Activated CD4-positive, alpha-beta memory T cell treated with anti-CD3 and anti-CD28 coated beads, Interleukin-2, amount 10 ng/mL, durations not matched to agents 7 days and 5 days (primary cell): ENCODE data around the gene TIMM21. TPM values are rescaled to one million over a fixed set of nuclear protein-coding genes. Genes with fewer than 3 reads are reported as not detected.
A peak's percentile ranks its signal among the peaks of the same experiment; 100 is the strongest.

Experiments used
- CTCF ChIA-PET: fragments of 350-600 bp; sonication (Branson Sonifier 250); formaldehyde crosslinking; loops from one replicate; lab custom pipeline; 2021; ENCODE audit warnings: antibody characterized with exemption, inconsistent platforms; lab: Charles Lee
- POLR2A ChIA-PET: fragments of 350-600 bp; sonication (Branson Sonifier 250); formaldehyde crosslinking; loops from one replicate; lab custom pipeline; 2021; ENCODE audit warnings: antibody characterized with exemption; lab: Charles Lee
- DNase-seq: peaks from one replicate; pipeline ENCODE4 v3.0.0-alpha.2; 2020
- H3K27ac Mint-ChIP-seq: one replicate; pipeline ENCODE4 v1.8.0; 2021; ENCODE audit warnings: mild to moderate bottlenecking, mixed read lengths
- H3K27me3 Mint-ChIP-seq: one replicate; pipeline ENCODE4 v1.8.0; 2021; ENCODE audit warnings: mixed read lengths
- H3K36me3 Mint-ChIP-seq: one replicate; pipeline ENCODE4 v1.8.0; 2021; ENCODE audit warnings: low read depth, mixed read lengths
- H3K4me1 Mint-ChIP-seq: one replicate; pipeline ENCODE4 v1.8.0; 2021; ENCODE audit warnings: mixed read lengths
- H3K4me3 Mint-ChIP-seq: one replicate; pipeline ENCODE4 v1.8.0; 2021; ENCODE audit warnings: mild to moderate bottlenecking, mixed read lengths
- H3K9me3 Mint-ChIP-seq: one replicate; pipeline ENCODE4 v1.8.0; 2021; ENCODE audit warnings: mixed read lengths
- total RNA-seq, 2 experiments: library from RNA; stranded (reverse); gene quantifications; one replicate each; pipeline ENCODE4 v1.2.3, GENCODE V29; 2021

The TIMM21 gene
- total RNA-seq, 2 experiments from 2014 or later, result 18.4 to 18.7 TPM

GRCh38 chr18:74153377-74153776, 5.1 kb downstream of the TIMM21 start:
- no peak for DNase-seq
- ChIA-PET POLR2A (no interaction called here), CTCF (interaction anchor here (0.8 to 1.9 kb wide), 3 partner anchors 8 to 13 kb away, joined by 3 to 5 read pairs (median 3); no protein-coding TSS in a partner anchor)
- no peaks in the 10 kb centered on the region for H3K27me3 Mint-ChIP-seq
- peaks cover 26% of the 10 kb centered on the region for H3K36me3 Mint-ChIP-seq
- no peaks in the 10 kb centered on the region for H3K9me3 Mint-ChIP-seq
- H3K4me3 Mint-ChIP-seq, result no peak overlapping the region
- H3K27ac Mint-ChIP-seq, result no peak overlapping the region
- peaks cover 47% of the 10 kb centered on the region for H3K4me1 Mint-ChIP-seq

- H3K9me3 Mint-ChIP-seq, result no peaks in the 10 kb centered on the region
- peaks cover 26% of the 10 kb centered on the region for H3K36me3 Mint-ChIP-seq
- ChIA-PET CTCF (interaction anchor here (1.5 to 1.9 kb wide), 2 partner anchors 8 to 12 kb away, joined by 3 to 5 read pairs; no protein-coding TSS in a partner anchor), POLR2A (no interaction called here)
- no peak overlapping the region for H3K4me3 Mint-ChIP-seq
- H3K27me3 Mint-ChIP-seq, result no peaks in the 10 kb centered on the region
- peaks cover 44% of the 10 kb centered on the region for H3K4me1 Mint-ChIP-seq
- DNase-seq, result no peak
- H3K27ac Mint-ChIP-seq, result no peak overlapping the region
Observed at GRCh38 chr18:74153793-74154192, 5.5 kb downstream of the TIMM21 start.

GRCh38 chr18:74154716-74155115, 6.4 kb downstream of the TIMM21 start:
- DNase-seq, result no peak
- Mint-ChIP-seq H3K27me3 (no peaks in the 10 kb centered on the region), H3K4me1 (peaks cover 36% of the 10 kb centered on the region), H3K36me3 (peaks cover 29% of the 10 kb centered on the region), H3K27ac (no peak overlapping the region), H3K4me3 (no peak overlapping the region), H3K9me3 (no peaks in the 10 kb centered on the region)
- ChIA-PET CTCF (no interaction called here), POLR2A (no interaction called here)

- Mint-ChIP-seq H3K36me3 (peaks cover 31% of the 10 kb centered on the region), H3K4me1 (peaks cover 31% of the 10 kb centered on the region), H3K9me3 (no peaks in the 10 kb centered on the region), H3K4me3 (no peak overlapping the region), H3K27me3 (no peaks in the 10 kb centered on the region), H3K27ac (no peak overlapping the region)
- POLR2A ChIA-PET, result no interaction called here
- no peak for DNase-seq
- CTCF ChIA-PET, result no interaction called here
Observed at GRCh38 chr18:74155276-74155675, 7.0 kb downstream of the TIMM21 start.

GRCh38 chr18:74163019-74163660, 14.8 kb downstream of the TIMM21 start:
- Mint-ChIP-seq H3K4me3 (no peak overlapping the region), H3K27ac (no peak overlapping the region), H3K27me3 (no peaks in the 10 kb centered on the region), H3K36me3 (peaks cover 22% of the 10 kb centered on the region), H3K9me3 (no peaks in the 10 kb centered on the region), H3K4me1 (no peaks in the 10 kb centered on the region)
- ChIA-PET POLR2A (no interaction called here), CTCF (no interaction called here)
- DNase-seq, result no peak

GRCh38 chr18:74166386-74166785, 18.1 kb downstream of the TIMM21 start:
- Mint-ChIP-seq H3K36me3 (peaks cover 8% of the 10 kb centered on the region), H3K9me3 (no peaks in the 10 kb centered on the region), H3K27me3 (peaks cover 9% of the 10 kb centered on the region), H3K4me3 (no peak overlapping the region), H3K4me1 (no peaks in the 10 kb centered on the region), H3K27ac (no peak overlapping the region)
- CTCF ChIA-PET, result interaction anchor here (0.8 to 1.1 kb wide), 3 partner anchors 13 to 385 kb away, joined by 3 read pairs; no protein-coding TSS in a partner anchor
- POLR2A ChIA-PET, result no interaction called here
- DNase-seq, result no peak

GRCh38 chr18:74171910-74172606, 23.7 kb downstream of the TIMM21 start:
- Mint-ChIP-seq H3K27ac (no peak overlapping the region), H3K36me3 (no peaks in the 10 kb centered on the region), H3K4me1 (peaks cover 9% of the 10 kb centered on the region), H3K27me3 (peaks cover 20% of the 10 kb centered on the region), H3K4me3 (peak overlapping the region; percentile 53), H3K9me3 (no peaks in the 10 kb centered on the region)
- POLR2A ChIA-PET, result no interaction called here
- CTCF ChIA-PET, result no interaction called here
- no peak for DNase-seq

GRCh38 chr18:74172697-74173433, 24.5 kb downstream of the TIMM21 start:
- H3K4me3 Mint-ChIP-seq, result no peak overlapping the region
- no peak overlapping the region for H3K27ac Mint-ChIP-seq
- no peak for DNase-seq
- H3K36me3 Mint-ChIP-seq, result no peaks in the 10 kb centered on the region
- H3K4me1 Mint-ChIP-seq, result peaks cover 9% of the 10 kb centered on the region
- no peaks in the 10 kb centered on the region for H3K9me3 Mint-ChIP-seq
- CTCF ChIA-PET, result interaction anchor here (0.5 kb wide), 1 partner anchor 310 kb away, joined by 3 read pairs; no protein-coding TSS in a partner anchor
- POLR2A ChIA-PET, result no interaction called here
- peaks cover 20% of the 10 kb centered on the region for H3K27me3 Mint-ChIP-seq

- POLR2A ChIA-PET, result no interaction called here
- no peak for DNase-seq
- Mint-ChIP-seq H3K36me3 (no peaks in the 10 kb centered on the region), H3K9me3 (no peaks in the 10 kb centered on the region), H3K27me3 (peaks cover 20% of the 10 kb centered on the region), H3K4me1 (peaks cover 9% of the 10 kb centered on the region), H3K4me3 (no peak overlapping the region), H3K27ac (no peak overlapping the region)
- CTCF ChIA-PET, result interaction anchor here (0.5 kb wide), 1 partner anchor 310 kb away, joined by 3 read pairs; no protein-coding TSS in a partner anchor
Observed at GRCh38 chr18:74173434-74173750, 25.1 kb downstream of the TIMM21 start.

GRCh38 chr18:74175658-74176057, 27.3 kb downstream of the TIMM21 start:
- ChIA-PET POLR2A (no interaction called here), CTCF (no interaction called here)
- Mint-ChIP-seq H3K9me3 (no peaks in the 10 kb centered on the region), H3K4me1 (peaks cover 9% of the 10 kb centered on the region), H3K4me3 (no peak overlapping the region), H3K36me3 (no peaks in the 10 kb centered on the region), H3K27me3 (peaks cover 16% of the 10 kb centered on the region), H3K27ac (no peak overlapping the region)
- no peak for DNase-seq

- H3K27me3 Mint-ChIP-seq, result peaks cover 19% of the 10 kb centered on the region
- CTCF ChIA-PET, result no interaction called here
- H3K36me3 Mint-ChIP-seq, result no peaks in the 10 kb centered on the region
Observed at GRCh38 chr18:74178884-74179283, 30.6 kb downstream of the TIMM21 start.

GRCh38 chr18:74179623-74180199, 31.4 kb downstream of the TIMM21 start:
- DNase-seq, result no peak
- ChIA-PET CTCF (no interaction called here), POLR2A (interaction anchor here (0.6 kb wide), 1 partner anchor 21 kb away, joined by 3 read pairs; no protein-coding TSS in a partner anchor)
- no peaks in the 10 kb centered on the region for H3K36me3 Mint-ChIP-seq
- H3K4me1 Mint-ChIP-seq, result no peaks in the 10 kb centered on the region
- H3K27me3 Mint-ChIP-seq, result peaks cover 20% of the 10 kb centered on the region
- no peak overlapping the region for H3K4me3 Mint-ChIP-seq
- no peaks in the 10 kb centered on the region for H3K9me3 Mint-ChIP-seq
- H3K27ac Mint-ChIP-seq, result no peak overlapping the region

More at GRCh38 chr18:74178884-74179283, 30.6 kb downstream of the TIMM21 start:
- DNase-seq, result no peak
- Mint-ChIP-seq H3K27ac (no peak overlapping the region), H3K4me1 (no peaks in the 10 kb centered on the region), H3K4me3 (no peak overlapping the region), H3K9me3 (no peaks in the 10 kb centered on the region)
- POLR2A ChIA-PET, result no interaction called here

GRCh38 chr18:74182335-74182734, 34.0 kb downstream of the TIMM21 start:
- DNase-seq, result no peak
- no peak overlapping the region for H3K27ac Mint-ChIP-seq
- H3K9me3 Mint-ChIP-seq, result no peaks in the 10 kb centered on the region
- ChIA-PET CTCF (no interaction called here), POLR2A (no interaction called here)
- H3K4me1 Mint-ChIP-seq, result no peaks in the 10 kb centered on the region
- H3K36me3 Mint-ChIP-seq, result no peaks in the 10 kb centered on the region
- no peak overlapping the region for H3K4me3 Mint-ChIP-seq
- H3K27me3 Mint-ChIP-seq, result peaks cover 24% of the 10 kb centered on the region
